HepG2 (cell line): Measurements from ENCODE around the gene TMEM79. TPM values are rescaled to one million over a fixed set of nuclear protein-coding genes. Genes with fewer than 3 reads are reported as not detected.

Experiments
- ATF7-NPFF ChIP-seq: sonication (generic); formaldehyde crosslinking; IDR thresholded peaks from 2 replicates; pipeline ENCODE4 v1.8.1; 2023; ENCODE audit warnings: mild to moderate bottlenecking, low read depth, missing genetic modification reagents, moderate library complexity
- DR1 ChIP-seq: sonication (generic); formaldehyde crosslinking; IDR thresholded peaks from 2 replicates; pipeline ENCODE4 v1.8.0; 2021; ENCODE audit warnings: mild to moderate bottlenecking, missing genetic modification reagents, inconsistent platforms
- EEA1 ChIP-seq: sonication (generic); formaldehyde crosslinking; IDR thresholded peaks from 2 replicates; pipeline ENCODE4 v1.5.1; 2020; ENCODE audit warnings: mild to moderate bottlenecking, missing genetic modification reagents, borderline replicate concordance
- GATAD1 ChIP-seq: IDR thresholded peaks from 2 replicates; pipeline ENCODE4 v1.6.1; 2016; ENCODE audit warnings: missing genetic modification reagents, missing compliant biosample characterization
- KDM2A ChIP-seq: sonication (generic); formaldehyde crosslinking; IDR thresholded peaks from 2 replicates; pipeline ENCODE4 v1.4.0; 2020; ENCODE audit warnings: low read depth, missing genetic modification reagents, borderline replicate concordance
- KDM4B ChIP-seq: sonication (generic); formaldehyde crosslinking; IDR thresholded peaks from 2 replicates; pipeline ENCODE4 v1.4.0; 2020; ENCODE audit warnings: missing genetic modification reagents
- MTF1 ChIP-seq: sonication (generic); formaldehyde crosslinking; IDR thresholded peaks from 2 replicates; pipeline ENCODE4 v1.5.0; 2020; ENCODE audit warnings: missing genetic modification reagents
- MXD3 ChIP-seq: IDR thresholded peaks from 2 replicates; pipeline ENCODE4 v1.6.1; 2016; ENCODE audit warnings: mild to moderate bottlenecking, missing biosample characterization, missing genetic modification reagents
- NFKB2 ChIP-seq: sonication (generic); formaldehyde crosslinking; IDR thresholded peaks from 2 replicates; pipeline ENCODE4 v1.4.0; 2020; ENCODE audit warnings: missing genetic modification reagents, borderline replicate concordance
- NRL ChIP-seq: sonication (generic); formaldehyde crosslinking; IDR thresholded peaks from 2 replicates; pipeline ENCODE4 v1.5.0; 2020; ENCODE audit warnings: missing genetic modification reagents, mild to moderate bottlenecking, moderate library complexity, borderline replicate concordance
- PAF1 ChIP-seq: IDR thresholded peaks from 2 replicates; pipeline ENCODE4 v1.6.1; 2016; ENCODE audit warnings: missing genetic modification reagents, missing compliant biosample characterization
- SKIL ChIP-seq: sonication (generic); formaldehyde crosslinking; IDR thresholded peaks from 2 replicates; pipeline ENCODE4 v1.8.0; 2022; ENCODE audit warnings: missing genetic modification reagents, mild to moderate bottlenecking, moderate library complexity, borderline replicate concordance
- SOX13 ChIP-seq, 3 experiments: fragments of 450-650 bp in 1 of 3; sonication (generic) in 1 of 3; formaldehyde crosslinking in 1 of 3; IDR thresholded peaks in 2 of 3; conservative IDR thresholded peaks in 1 of 3; 2 replicates each; pipeline versions ENCODE4 v1.5.0 to v1.6.1; 2016 to 2020; ENCODE audit warnings: antibody characterized with exemption in 1 of 3, mild to moderate bottlenecking in 1 of 3, missing compliant biosample characterization in 1 of 3, missing genetic modification reagents in 1 of 3, moderate library complexity in 1 of 3
- TBX2 ChIP-seq: sonication (generic); formaldehyde crosslinking; IDR thresholded peaks from 2 replicates; pipeline ENCODE4 v1.5.0; 2020; ENCODE audit warnings: missing genetic modification reagents, mild to moderate bottlenecking, borderline replicate concordance
- TEAD3 ChIP-seq: optimal IDR thresholded peaks from 2 replicates; pipeline ENCODE3; 2016; ENCODE audit warnings: borderline replicate concordance
- UBTF ChIP-seq: sonication (generic); formaldehyde crosslinking; IDR thresholded peaks from 2 replicates; pipeline ENCODE4 v1.4.0; 2020; ENCODE audit warnings: mild to moderate bottlenecking, missing genetic modification reagents
- WIZ ChIP-seq: sonication (generic); formaldehyde crosslinking; IDR thresholded peaks from 2 replicates; pipeline ENCODE4 v1.5.1; 2020; ENCODE audit warnings: mild to moderate bottlenecking, missing genetic modification reagents
- ZC3H4 ChIP-seq: sonication (generic); formaldehyde crosslinking; IDR thresholded peaks from 2 replicates; pipeline ENCODE4 v1.4.0; 2020; ENCODE audit warnings: missing genetic modification reagents, borderline replicate concordance
- ZFP36L1 ChIP-seq: sonication (generic); formaldehyde crosslinking; IDR thresholded peaks from 2 replicates; pipeline ENCODE4 v1.8.0; 2022; ENCODE audit warnings: mild to moderate bottlenecking, missing genetic modification reagents, moderate library complexity
- ZFP82 ChIP-seq: sonication (generic); formaldehyde crosslinking; IDR thresholded peaks from 2 replicates; pipeline ENCODE4 v1.5.1; 2020; ENCODE audit warnings: mild to moderate bottlenecking, missing genetic modification reagents, borderline replicate concordance
- ZNF143 ChIP-seq: sonication (generic); formaldehyde crosslinking; IDR thresholded peaks from 2 replicates; pipeline ENCODE4 v1.4.0; 2020; ENCODE audit warnings: missing genetic modification reagents
- ZNF343 ChIP-seq: sonication (generic); formaldehyde crosslinking; IDR thresholded peaks from 2 replicates; pipeline ENCODE4 v1.4.0; 2020; ENCODE audit warnings: mild to moderate bottlenecking, missing genetic modification reagents
- polyA plus RNA-seq, 8 experiments: library from polyadenylated mRNA; depleted of rRNA in 3 of 8; stranded (reverse) in 7 of 8; unstranded in 1 of 8; fragments of >200 nt; fragmentation: Illumina TruSeq in 4 of 8; extraction: Trizol in 4 of 8; gene quantifications; 2 replicates each; pipeline versions ENCODE4 v1.2.1 to v1.2.3, GENCODE V29; 2011 to 2016; ENCODE audit warnings: low read depth in 4 of 8, missing spikeins in 1 of 8, mixed read lengths in 1 of 8; ENCODE audit not compliant: insufficient read depth in 1 of 8
- total RNA-seq, 5 experiments: library from RNA; depleted of rRNA; stranded (reverse); fragments of >200 nt; fragmentation: Illumina TruSeq; extraction: Trizol; gene quantifications; 2 replicates each; pipeline ENCODE4 v1.2.3, GENCODE V29; 2016; ENCODE audit warnings: low read depth in 1 of 5

TMEM79 gene
- total and polyA plus RNA-seq, 2 of the 13 experiments (the other 11 are each of a cell fraction or from before 2014, with no cell fraction given) = 1.2 to 1.9 TPM

- no peak for TF ChIP-seq NRL (CRISPR knock-in tag)
- TF ChIP-seq PAF1 (CRISPR knock-in tag) = 0 out of 2 replicates have a peak, but pooled peaks have one; percentile 13
- no peak for TF ChIP-seq ZFP82 (CRISPR knock-in tag)
- TF ChIP-seq DR1 = no peak
- no peak for TF ChIP-seq EEA1 (CRISPR knock-in tag)
- no peak for TF ChIP-seq SKIL
- no peak for TF ChIP-seq GATAD1 (CRISPR knock-in tag)
- no peak for TF ChIP-seq MTF1 (CRISPR knock-in tag)
- TF ChIP-seq ZFP36L1 (CRISPR knock-in tag) = no peak
- TF ChIP-seq KDM2A (CRISPR knock-in tag) = 0 out of 2 replicates have a peak, but pooled peaks have one; percentile 23
- no peak for TF ChIP-seq WIZ (CRISPR knock-in tag)
- TF ChIP-seq KDM4B (CRISPR knock-in tag) = no peak
- 0 out of 2 replicates have a peak, but pooled peaks have one; percentile 21 for TF ChIP-seq ATF7-NPFF (CRISPR knock-in tag)
- no peak for TF ChIP-seq TBX2 (CRISPR knock-in tag)
- TF ChIP-seq MXD3 (CRISPR knock-in tag) = 0 out of 2 replicates have a peak, but pooled peaks have one; percentile 32
- peak; percentile 84 for TF ChIP-seq UBTF
- 0 out of 2 replicates have a peak, but pooled peaks have one; percentile 27 for TF ChIP-seq NFKB2 (CRISPR knock-in tag)
- TF ChIP-seq ZNF143 (CRISPR knock-in tag) = no peak
- no peak for TF ChIP-seq ZNF343 (CRISPR knock-in tag)
- peak; percentile 13 for TF ChIP-seq TEAD3 (CRISPR knock-in tag)
- no peak for TF ChIP-seq ZC3H4 (CRISPR knock-in tag)
- TF ChIP-seq SOX13 (IDR thresholded peaks at IDR 0.05) = no peak
- peak in 1 of 2 experiments; percentile 65; a peak in 1 of 4 replicates for TF ChIP-seq SOX13 (CRISPR knock-in tag; conservative IDR thresholded peaks at IDR 0.05 in 1 of 2, IDR thresholded peaks at IDR 0.05 in 1 of 2)
Measured at GRCh38 chr1:156247460-156248322, 36.4 kb upstream of the TMEM79 start, which contains the start of gene PAQR6 (continued).
